Endodermal cell (in vitro differentiated cells): Measurements from ENCODE around the gene PRDM16. TPM values are rescaled to one million over a fixed set of nuclear protein-coding genes. Genes with fewer than 3 reads are reported as not detected.

Experiments
- DNase-seq: peaks from one replicate; pipeline ENCODE4 v3.0.0-alpha.2; 2017
- H3K27ac ChIP-seq: 2 replicates; pipeline ENCODE4 v1.5.1; 2013; ENCODE audit warnings: mild to moderate bottlenecking, low read depth, low read length, moderate library complexity
- H3K27me3 ChIP-seq: 2 replicates; pipeline ENCODE4 v1.6.1; 2013; ENCODE audit warnings: mild to moderate bottlenecking, low read length, moderate library complexity; ENCODE audit not compliant: insufficient read depth, control insufficient read depth, poor library complexity, severe bottlenecking
- H3K36me3 ChIP-seq: 2 replicates; pipeline ENCODE4 v1.7.0; 2013; ENCODE audit warnings: mild to moderate bottlenecking, low read length, moderate library complexity; ENCODE audit not compliant: control insufficient read depth, insufficient read depth
- H3K4me1 ChIP-seq: one replicate; pipeline ENCODE4 v1.7.0; 2013; ENCODE audit warnings: low read length; ENCODE audit not compliant: control insufficient read depth, insufficient read depth
- H3K4me3 ChIP-seq: 2 replicates; pipeline ENCODE4 v1.5.1; 2013; ENCODE audit warnings: mild to moderate bottlenecking, low read length, moderate library complexity
- H3K9ac ChIP-seq: 2 replicates; pipeline ENCODE4 v1.6.1; 2013; ENCODE audit warnings: mild to moderate bottlenecking, low read length, moderate library complexity; ENCODE audit not compliant: poor library complexity, severe bottlenecking; ENCODE audit errors: extremely low read depth
- H3K9me3 ChIP-seq: 2 replicates; pipeline ENCODE4 v1.6.1; 2013; ENCODE audit warnings: mild to moderate bottlenecking, low read length, moderate library complexity; ENCODE audit not compliant: control insufficient read depth
- H3K27ac Mint-ChIP-seq: 2 replicates; pipeline ENCODE4 v1.8.0; 2020; ENCODE audit warnings: mixed read lengths
- H3K27me3 Mint-ChIP-seq: 2 replicates; pipeline ENCODE4 v1.8.0; 2021; ENCODE audit warnings: mild to moderate bottlenecking, mixed read lengths; ENCODE audit not compliant: insufficient read depth
- H3K36me3 Mint-ChIP-seq: 2 replicates; pipeline ENCODE4 v1.8.0; 2020; ENCODE audit warnings: low read depth, mixed read lengths
- H3K4me1 Mint-ChIP-seq: 2 replicates; pipeline ENCODE4 v1.8.0; 2020; ENCODE audit warnings: mixed read lengths
- H3K4me3 Mint-ChIP-seq: 2 replicates; pipeline ENCODE4 v1.8.0; 2020; ENCODE audit warnings: mild to moderate bottlenecking, moderate library complexity, mixed read lengths
- H3K9me3 Mint-ChIP-seq: 2 replicates; pipeline ENCODE4 v1.8.0; 2020; ENCODE audit warnings: mild to moderate bottlenecking, mixed read lengths
- WGBS, 2 experiments: methylation state at CpG; one replicate each; pipeline versions ENCODE4 v1.1.5 to v1.1.7; 2013; ENCODE audit warnings: missing lambda C conversion rate in 2 of 2, mixed read lengths in 1 of 2; ENCODE audit not compliant: insufficient coverage in 1 of 2, insufficient read length in 1 of 2; 5-methylcytosine and 5-hydroxymethylcytosine counted together
- total RNA-seq, 2 donors: library from RNA; stranded (reverse); fragmentation: NEBNext Ultra II Directional in 1 of 2; extraction: Animal tissue kit (Norgen Biotek cat#: 25700) in 1 of 2; gene quantifications; 2 replicates in 1 of 2; 3 replicates in 1 of 2; pipeline ENCODE4 v1.2.1, GENCODE V29; 2021
- TF ChIP-seq, protein P1 (sequence below): fragments of 200-600 bp; sonication (generic); conservative IDR thresholded peaks from 2 replicates; pipeline ENCODE4 v1.5.0; 2021; ENCODE audit warnings: antibody characterized with exemption, mild to moderate bottlenecking

Gene PRDM16
- total RNA-seq, 2 donors from 2014 or later: 2.1 to 4.0 TPM

GRCh38 chr1:3433596-3434320 lies 364.8 kb downstream of the PRDM16 start:
- 95 to 98% methylated on average over 13 to 31 of the region's 31 CpGs for WGBS, 2 experiments
- Histone ChIP-seq H3K36me3 (no peaks in the 10 kb centered on the region), H3K27me3 (no peaks in the 10 kb centered on the region), H3K4me3 (no peak overlapping the region), H3K27ac (no peak overlapping the region), H3K9ac (no peak overlapping the region), H3K4me1 (no peaks in the 10 kb centered on the region), H3K9me3 (no peaks in the 10 kb centered on the region)
- Mint-ChIP-seq H3K9me3 (no peaks in the 10 kb centered on the region), H3K27me3 (no peaks in the 10 kb centered on the region), H3K4me1 (peaks cover under 1% of the 10 kb centered on the region), H3K36me3 (no peaks in the 10 kb centered on the region), H3K4me3 (no peak overlapping the region), H3K27ac (no peak overlapping the region)
- TF ChIP-seq, protein P1, sequence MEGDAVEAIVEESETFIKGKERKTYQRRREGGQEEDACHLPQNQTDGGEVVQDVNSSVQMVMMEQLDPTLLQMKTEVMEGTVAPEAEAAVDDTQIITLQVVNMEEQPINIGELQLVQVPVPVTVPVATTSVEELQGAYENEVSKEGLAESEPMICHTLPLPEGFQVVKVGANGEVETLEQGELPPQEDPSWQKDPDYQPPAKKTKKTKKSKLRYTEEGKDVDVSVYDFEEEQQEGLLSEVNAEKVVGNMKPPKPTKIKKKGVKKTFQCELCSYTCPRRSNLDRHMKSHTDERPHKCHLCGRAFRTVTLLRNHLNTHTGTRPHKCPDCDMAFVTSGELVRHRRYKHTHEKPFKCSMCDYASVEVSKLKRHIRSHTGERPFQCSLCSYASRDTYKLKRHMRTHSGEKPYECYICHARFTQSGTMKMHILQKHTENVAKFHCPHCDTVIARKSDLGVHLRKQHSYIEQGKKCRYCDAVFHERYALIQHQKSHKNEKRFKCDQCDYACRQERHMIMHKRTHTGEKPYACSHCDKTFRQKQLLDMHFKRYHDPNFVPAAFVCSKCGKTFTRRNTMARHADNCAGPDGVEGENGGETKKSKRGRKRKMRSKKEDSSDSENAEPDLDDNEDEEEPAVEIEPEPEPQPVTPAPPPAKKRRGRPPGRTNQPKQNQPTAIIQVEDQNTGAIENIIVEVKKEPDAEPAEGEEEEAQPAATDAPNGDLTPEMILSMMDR: no peak
- DNase-seq: no peak

GRCh38 chr1:3434406-3435110 lies 365.6 kb downstream of the PRDM16 start:
- Histone ChIP-seq H3K9ac (no peak overlapping the region), H3K36me3 (no peaks in the 10 kb centered on the region), H3K27ac (no peak overlapping the region), H3K9me3 (no peaks in the 10 kb centered on the region), H3K4me3 (no peak overlapping the region), H3K27me3 (no peaks in the 10 kb centered on the region), H3K4me1 (no peaks in the 10 kb centered on the region)
- Mint-ChIP-seq H3K36me3 (no peaks in the 10 kb centered on the region), H3K27me3 (no peaks in the 10 kb centered on the region), H3K27ac (no peak overlapping the region), H3K4me3 (no peak overlapping the region), H3K9me3 (no peaks in the 10 kb centered on the region), H3K4me1 (no peaks in the 10 kb centered on the region)
- DNase-seq: no peak
- TF ChIP-seq, protein P1: no peak
- 93% methylated on average over 29 to 40 of the region's 40 CpGs for WGBS, 2 experiments

GRCh38 chr1:3435666-3436065 lies 366.7 kb downstream of the PRDM16 start:
- Histone ChIP-seq H3K36me3 (no peaks in the 10 kb centered on the region), H3K27ac (no peak overlapping the region), H3K27me3 (no peaks in the 10 kb centered on the region), H3K9ac (no peak overlapping the region), H3K4me3 (no peak overlapping the region), H3K9me3 (no peaks in the 10 kb centered on the region), H3K4me1 (no peaks in the 10 kb centered on the region)
- 84 to 87% methylated on average over 14 to 21 of the region's 21 CpGs for WGBS, 2 experiments
- Mint-ChIP-seq H3K4me3 (no peak overlapping the region), H3K36me3 (no peaks in the 10 kb centered on the region), H3K27me3 (no peaks in the 10 kb centered on the region), H3K27ac (no peak overlapping the region), H3K4me1 (peaks cover 6% of the 10 kb centered on the region), H3K9me3 (no peaks in the 10 kb centered on the region)
- TF ChIP-seq, protein P1: no peak
- DNase-seq: no peak
